ENCODE data around the gene MACROD2. TPM values are rescaled to one million over a fixed set of nuclear protein-coding genes. Genes with fewer than 3 reads are reported as not detected.

MACROD2 gene
- total and polyA plus RNA-seq, 2 donors (not counting 1 experiment from before 2014, with no cell fraction given) = 5.3 to 6.7 TPM

DNA sequence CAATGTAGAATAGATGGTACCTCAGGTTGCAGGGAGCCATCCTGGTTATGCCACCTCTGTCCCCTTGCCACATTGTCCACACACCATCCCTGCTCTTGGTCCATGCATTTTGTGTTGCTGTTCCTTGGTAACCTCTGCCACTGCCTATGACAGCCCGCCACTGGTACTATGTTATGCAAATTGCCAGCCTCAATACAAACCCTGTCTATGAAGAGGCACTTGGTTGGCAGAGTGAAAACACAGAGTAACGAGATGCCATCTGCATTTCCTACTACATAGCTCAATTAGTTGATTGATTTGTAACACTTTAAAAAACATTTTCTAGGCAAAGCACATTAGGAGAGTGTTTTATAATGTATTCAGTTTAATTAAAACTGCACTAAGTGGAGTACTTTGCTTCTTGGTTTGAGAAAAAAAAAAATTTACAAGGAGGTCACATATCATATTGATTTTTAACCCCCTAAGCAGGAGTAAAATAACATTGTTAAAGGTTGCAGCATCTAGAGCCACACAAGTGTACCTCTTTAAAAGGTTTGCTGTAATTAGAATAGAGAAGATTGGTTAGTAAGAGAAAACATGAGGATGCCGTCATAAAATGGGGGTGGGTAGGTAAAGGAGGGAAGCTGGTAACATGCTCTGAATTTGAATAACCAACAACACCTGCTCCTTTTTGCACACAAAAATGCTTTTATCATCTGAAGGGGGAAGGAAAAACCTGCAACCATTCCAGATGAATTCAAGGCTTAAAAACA, 1760.9 kb downstream of the MACROD2 start:
- H3K27ac ChIP-seq (ENCODE audit: low read length in 2 of 2) = no peak overlapping the region
- Mint-ChIP-seq H3K27ac (peak overlapping the region; percentile 51), H3K27me3 (no peaks in the 10 kb centered on the region), H3K9me3 (ENCODE audit: insufficient read depth) (no peaks in the 10 kb centered on the region), H3K4me1 (peaks cover 23% of the 10 kb centered on the region), H3K4me3 (peak overlapping the region; percentile 53)
- H3K9me3 ChIP-seq (ENCODE audit: control extremely low read depth in 1 of 3, control insufficient read depth in 2 of 3, insufficient read depth in 1 of 3, low read length in 2 of 3) = peaks cover 0 to 1% (median 0%) of the 10 kb centered on the region in 3 donors
- H3K36me3 ChIP-seq (replicated peaks in 1 of 2; ENCODE audit: control extremely low read depth in 1 of 2, control insufficient read depth in 1 of 2, extremely low read depth in 1 of 2, insufficient read depth in 2 of 2, low read length in 1 of 2) = no peaks in the 10 kb centered on the region
- ChIA-PET CTCF (interaction anchor here (0.7 to 1.5 kb wide), 2 partner anchors 14 to 174 kb away, joined by 3 read pairs; no protein-coding TSS in a partner anchor), POLR2A (no interaction called here)
- ATAC-seq (ENCODE audit: low read depth) (peak; percentile 65), DNase-seq (peak; percentile 12)
- peaks cover 16 to 18% of the 10 kb centered on the region in 2 donors for H3K4me1 ChIP-seq (ENCODE audit: control insufficient read depth in 2 of 2, insufficient read depth in 2 of 2, low read length in 2 of 2)
- no peaks in the 10 kb centered on the region for H3K79me2 ChIP-seq (ENCODE audit: control insufficient read depth, insufficient read depth, low read length)
- WGBS (ENCODE audit: insufficient coverage) = no CpG with 5 or more reads among the region's 3 CpGs
- intact Hi-C loops (cut with micrococcal nuclease) = loop anchor here (5.0 kb wide), 2 partner anchors 36 to 51 kb away; no protein-coding TSS in a partner anchor
- no peak for TF ChIP-seq EZH2 (IDR thresholded peaks at IDR 0.05; ENCODE audit: borderline replicate concordance, insufficient read depth, low read depth, low read length, poor library complexity, severe bottlenecking)
- TF ChIP-seq, protein P1, sequence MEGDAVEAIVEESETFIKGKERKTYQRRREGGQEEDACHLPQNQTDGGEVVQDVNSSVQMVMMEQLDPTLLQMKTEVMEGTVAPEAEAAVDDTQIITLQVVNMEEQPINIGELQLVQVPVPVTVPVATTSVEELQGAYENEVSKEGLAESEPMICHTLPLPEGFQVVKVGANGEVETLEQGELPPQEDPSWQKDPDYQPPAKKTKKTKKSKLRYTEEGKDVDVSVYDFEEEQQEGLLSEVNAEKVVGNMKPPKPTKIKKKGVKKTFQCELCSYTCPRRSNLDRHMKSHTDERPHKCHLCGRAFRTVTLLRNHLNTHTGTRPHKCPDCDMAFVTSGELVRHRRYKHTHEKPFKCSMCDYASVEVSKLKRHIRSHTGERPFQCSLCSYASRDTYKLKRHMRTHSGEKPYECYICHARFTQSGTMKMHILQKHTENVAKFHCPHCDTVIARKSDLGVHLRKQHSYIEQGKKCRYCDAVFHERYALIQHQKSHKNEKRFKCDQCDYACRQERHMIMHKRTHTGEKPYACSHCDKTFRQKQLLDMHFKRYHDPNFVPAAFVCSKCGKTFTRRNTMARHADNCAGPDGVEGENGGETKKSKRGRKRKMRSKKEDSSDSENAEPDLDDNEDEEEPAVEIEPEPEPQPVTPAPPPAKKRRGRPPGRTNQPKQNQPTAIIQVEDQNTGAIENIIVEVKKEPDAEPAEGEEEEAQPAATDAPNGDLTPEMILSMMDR (IDR thresholded peaks at IDR 0.05) = no peak
- H3K4me2 ChIP-seq (replicated peaks; ENCODE audit: low read depth, low read length, poor library complexity, severe bottlenecking) = peak overlapping the region; percentile 38
- H3K9ac ChIP-seq (ENCODE audit: low read length) = peak overlapping the region; percentile 36
- peak overlapping the region; percentile 37 for H2AFZ ChIP-seq (ENCODE audit: insufficient read depth, low read depth, low read length, poor library complexity, severe bottlenecking)
- H4K20me1 ChIP-seq (ENCODE audit: control insufficient read depth, insufficient read depth, low read length, poor library complexity, severe bottlenecking) = no peaks in the 10 kb centered on the region
- peak overlapping the region in 1 of 5 experiments; percentile 26 for H3K4me3 ChIP-seq (ENCODE audit: control extremely low read depth in 1 of 5, extremely low read depth in 1 of 5, insufficient read depth in 1 of 5, low read depth in 2 of 5, low read length in 4 of 5)
- no peaks in the 10 kb centered on the region for H3K27me3 ChIP-seq (replicated peaks in 1 of 4; ENCODE audit: control extremely low read depth in 1 of 4, control insufficient read depth in 3 of 4, insufficient read depth in 4 of 4, low read length in 3 of 4)

DNA sequence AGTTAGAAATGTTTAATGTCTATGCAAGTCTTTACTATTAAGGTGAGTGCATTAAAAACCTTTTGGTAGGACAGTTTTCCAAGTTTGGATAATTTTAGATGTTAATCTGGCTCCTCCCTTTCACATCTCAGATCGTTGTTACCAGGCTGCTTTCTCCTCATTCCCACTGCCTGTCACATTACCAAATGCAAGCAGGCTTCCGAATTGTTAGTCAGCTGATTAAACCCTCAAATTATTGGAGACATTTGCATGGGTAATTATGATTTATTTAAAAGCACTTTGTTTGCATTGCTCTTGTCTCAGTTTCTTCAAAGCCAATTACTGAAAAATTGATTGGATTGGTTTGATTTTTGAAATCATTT, 1761.4 kb downstream of the MACROD2 start:
- no peaks in the 10 kb centered on the region for H4K20me1 ChIP-seq (ENCODE audit: control insufficient read depth, insufficient read depth, low read length, poor library complexity, severe bottlenecking)
- peak overlapping the region; percentile 37 for H2AFZ ChIP-seq (ENCODE audit: insufficient read depth, low read depth, low read length, poor library complexity, severe bottlenecking)
- H3K9me3 ChIP-seq (ENCODE audit: control extremely low read depth in 1 of 3, control insufficient read depth in 2 of 3, insufficient read depth in 1 of 3, low read length in 2 of 3) = peaks cover 0 to 1% (median 0%) of the 10 kb centered on the region in 3 donors
- H3K4me2 ChIP-seq (replicated peaks; ENCODE audit: low read depth, low read length, poor library complexity, severe bottlenecking) = peak overlapping the region; percentile 38
- no peak overlapping the region for H3K27ac ChIP-seq (ENCODE audit: low read length in 2 of 2)
- no peaks in the 10 kb centered on the region for H3K36me3 ChIP-seq (replicated peaks in 1 of 2; ENCODE audit: control extremely low read depth in 1 of 2, control insufficient read depth in 1 of 2, extremely low read depth in 1 of 2, insufficient read depth in 2 of 2, low read length in 1 of 2)
- TF ChIP-seq, protein P1 (IDR thresholded peaks at IDR 0.05) = no peak
- TF ChIP-seq EZH2 (IDR thresholded peaks at IDR 0.05; ENCODE audit: borderline replicate concordance, insufficient read depth, low read depth, low read length, poor library complexity, severe bottlenecking) = no peak
- Mint-ChIP-seq H3K27ac (no peak overlapping the region), H3K4me1 (peaks cover 23% of the 10 kb centered on the region), H3K27me3 (no peaks in the 10 kb centered on the region), H3K4me3 (peak overlapping the region; percentile 53), H3K9me3 (ENCODE audit: insufficient read depth) (no peaks in the 10 kb centered on the region)
- ATAC-seq (ENCODE audit: low read depth) = no peak
- H3K79me2 ChIP-seq (ENCODE audit: control insufficient read depth, insufficient read depth, low read length) = no peaks in the 10 kb centered on the region
- H3K9ac ChIP-seq (ENCODE audit: low read length) = peak overlapping the region; percentile 4
- no peak for DNase-seq
- peaks cover 16 to 18% of the 10 kb centered on the region in 2 donors for H3K4me1 ChIP-seq (ENCODE audit: control insufficient read depth in 2 of 2, insufficient read depth in 2 of 2, low read length in 2 of 2)
- H3K4me3 ChIP-seq (ENCODE audit: control extremely low read depth in 1 of 5, extremely low read depth in 1 of 5, insufficient read depth in 1 of 5, low read depth in 2 of 5, low read length in 4 of 5) = peak overlapping the region in 1 of 5 experiments; percentile 26
- no peaks in the 10 kb centered on the region for H3K27me3 ChIP-seq (replicated peaks in 1 of 4; ENCODE audit: control extremely low read depth in 1 of 4, control insufficient read depth in 3 of 4, insufficient read depth in 4 of 4, low read length in 3 of 4)
- WGBS (ENCODE audit: insufficient coverage) = no CpG with 5 or more reads among the region's 2 CpGs
- intact Hi-C loops (cut with micrococcal nuclease) = loop anchor here (5.0 kb wide), 2 partner anchors 36 to 51 kb away; no protein-coding TSS in a partner anchor
- ChIA-PET CTCF (interaction anchor here (1.5 kb wide), 1 partner anchor 14 kb away, joined by 3 read pairs; no protein-coding TSS in a partner anchor), POLR2A (no interaction called here)
